Heart left ventricle (tissue), 13 donors: ENCODE data around the gene C11orf91.

ENCODE experiments used
- POLR2A ChIP-seq, 2 donors: fragments of 450-650 bp; IDR thresholded peaks; one replicate each; pipeline ENCODE4 v1.6.1; 2017; ENCODE audit warnings: antibody characterized with exemption in 2 of 2, mild to moderate bottlenecking in 2 of 2, moderate library complexity in 2 of 2
- TF ChIP-seq, protein P1 (sequence below), 12 donors: fragments of 200-600 bp; sonication (generic) in 4 of 12; IDR thresholded peaks; one replicate each; pipeline versions ENCODE4 v1.5.0 to v1.8.0; 2018 to 2022; ENCODE audit warnings: antibody characterized with exemption in 12 of 12, mild to moderate bottlenecking in 5 of 12
- donor health status: ischemic (EF 13 %, LVEDD 7.1; RV severe dilation, severe dysfunction).
- donor health status: DM: no; HTN: yes; CAD: no.
- donor health status: DM: no; HTN: no; CAD: no.
- donor health status: ischemic (EF 25% LVEDD 6.9; RV normal size, moderate dysfunction).
- donor health status: ischemic (EF 25% LVEDD 5.7; RV mildly dilated, moderate dysfunction).
- donor health status: ischemic (EF 35%, LVEDD 5.7; RV mildly dilated, moderate dysfunction).
- donor health status: nonischemic (EF 11% LVEDD 7.7; RV severe dilation, severe dysfunction).
- donor health status: DM: yes; HTN: yes; CAD: no.
- donor health status: PGD.
- donor health status: ischemic (EF 29% LVEDD 5.4; RV normal size, mild dysfunction).
- donor health status: nonischemic (EF 23%, LVEDD 6.1; RV moderate dilation, normal function).

DNA sequence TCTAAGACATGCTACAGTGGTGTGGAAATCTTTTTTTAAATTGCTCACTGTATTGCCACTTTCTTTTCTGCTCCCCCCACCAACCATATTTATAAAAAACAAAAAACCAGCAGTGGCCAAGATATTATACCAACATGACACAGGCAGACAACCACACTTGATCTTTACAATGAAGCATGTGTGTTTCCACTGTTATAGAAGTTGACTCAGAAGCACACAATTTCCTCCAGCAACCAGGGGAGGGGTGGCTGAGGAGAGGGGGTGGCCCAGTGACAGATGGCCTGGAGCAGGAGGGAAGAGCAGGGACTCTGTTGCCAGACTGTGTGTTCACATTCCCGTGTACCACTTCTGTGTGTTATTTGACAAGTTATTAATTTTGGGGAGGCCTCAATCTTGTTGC is 20.8 kb upstream of the C11orf91 start:
- TF ChIP-seq POLR2A (IDR thresholded peaks at IDR 0.05) = no peak
- TF ChIP-seq, protein P1, sequence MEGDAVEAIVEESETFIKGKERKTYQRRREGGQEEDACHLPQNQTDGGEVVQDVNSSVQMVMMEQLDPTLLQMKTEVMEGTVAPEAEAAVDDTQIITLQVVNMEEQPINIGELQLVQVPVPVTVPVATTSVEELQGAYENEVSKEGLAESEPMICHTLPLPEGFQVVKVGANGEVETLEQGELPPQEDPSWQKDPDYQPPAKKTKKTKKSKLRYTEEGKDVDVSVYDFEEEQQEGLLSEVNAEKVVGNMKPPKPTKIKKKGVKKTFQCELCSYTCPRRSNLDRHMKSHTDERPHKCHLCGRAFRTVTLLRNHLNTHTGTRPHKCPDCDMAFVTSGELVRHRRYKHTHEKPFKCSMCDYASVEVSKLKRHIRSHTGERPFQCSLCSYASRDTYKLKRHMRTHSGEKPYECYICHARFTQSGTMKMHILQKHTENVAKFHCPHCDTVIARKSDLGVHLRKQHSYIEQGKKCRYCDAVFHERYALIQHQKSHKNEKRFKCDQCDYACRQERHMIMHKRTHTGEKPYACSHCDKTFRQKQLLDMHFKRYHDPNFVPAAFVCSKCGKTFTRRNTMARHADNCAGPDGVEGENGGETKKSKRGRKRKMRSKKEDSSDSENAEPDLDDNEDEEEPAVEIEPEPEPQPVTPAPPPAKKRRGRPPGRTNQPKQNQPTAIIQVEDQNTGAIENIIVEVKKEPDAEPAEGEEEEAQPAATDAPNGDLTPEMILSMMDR (IDR thresholded peaks at IDR 0.05) = no peak
